ENCODE measurements around the gene NINJ2. TPM values are rescaled to one million over a fixed set of nuclear protein-coding genes. Genes with fewer than 3 reads are reported as not detected.

NINJ2 gene
- total RNA-seq, 1 experiment from 2014 or later: not detected

GRCh38 chr12:587132-588023 is 75.9 kb downstream of the NINJ2 start:
- H3K9me3 Mint-ChIP-seq (ENCODE audit: low read depth, unreplicated experiment): no peaks in the 10 kb centered on the region
- DNase-seq: no peak
- no TSS peak for BruUV-seq (replicated peaks)
- H3K27me3 Mint-ChIP-seq (ENCODE audit: unreplicated experiment): peaks cover 57% of the 10 kb centered on the region
- H3K36me3 Mint-ChIP-seq (ENCODE audit: insufficient read depth, unreplicated experiment): no peaks in the 10 kb centered on the region
- no peaks in the 10 kb centered on the region for H3K4me1 Mint-ChIP-seq (ENCODE audit: low read depth, unreplicated experiment)
- intact Hi-C loops (cut with micrococcal nuclease; ENCODE audit: unreplicated experiment): no loop called here
- CTCF ChIA-PET: no interaction called here
- no peak overlapping the region for H3K27ac Mint-ChIP-seq (ENCODE audit: unreplicated experiment)
- no peak for TF ChIP-seq CTCF (IDR thresholded peaks at IDR 0.05; ENCODE audit: unreplicated experiment)
- no peak overlapping the region for H3K4me3 Mint-ChIP-seq (ENCODE audit: low read depth, unreplicated experiment)

GRCh38 chr12:586318-587071 is 76.8 kb downstream of the NINJ2 start:
- Mint-ChIP-seq H3K9me3 (ENCODE audit: low read depth, unreplicated experiment) (no peaks in the 10 kb centered on the region), H3K27me3 (ENCODE audit: unreplicated experiment) (peaks cover 48% of the 10 kb centered on the region), H3K4me1 (ENCODE audit: low read depth, unreplicated experiment) (no peaks in the 10 kb centered on the region), H3K4me3 (ENCODE audit: low read depth, unreplicated experiment) (no peak overlapping the region), H3K27ac (ENCODE audit: unreplicated experiment) (no peak overlapping the region), H3K36me3 (ENCODE audit: insufficient read depth, unreplicated experiment) (no peaks in the 10 kb centered on the region)
- DNase-seq: no peak
- BruUV-seq (replicated peaks): no TSS peak
- TF ChIP-seq CTCF (IDR thresholded peaks at IDR 0.05; ENCODE audit: unreplicated experiment): no peak
- CTCF ChIA-PET: no interaction called here
- intact Hi-C loops (cut with micrococcal nuclease; ENCODE audit: unreplicated experiment): no loop called here

- no peaks in the 10 kb centered on the region for H3K4me1 Mint-ChIP-seq (ENCODE audit: low read depth, unreplicated experiment)
- H3K27me3 Mint-ChIP-seq (ENCODE audit: unreplicated experiment): peaks cover 47% of the 10 kb centered on the region
- CTCF ChIA-PET: interaction anchor here (0.8 kb wide), 1 partner anchor 315 kb away, joined by 3 read pairs; no protein-coding TSS in a partner anchor
- no peaks in the 10 kb centered on the region for H3K9me3 Mint-ChIP-seq (ENCODE audit: low read depth, unreplicated experiment)
- no peak for DNase-seq
- H3K36me3 Mint-ChIP-seq (ENCODE audit: insufficient read depth, unreplicated experiment): no peaks in the 10 kb centered on the region
- intact Hi-C loops (cut with micrococcal nuclease; ENCODE audit: unreplicated experiment): no loop called here
- TF ChIP-seq CTCF (IDR thresholded peaks at IDR 0.05; ENCODE audit: unreplicated experiment): no peak
- H3K27ac Mint-ChIP-seq (ENCODE audit: unreplicated experiment): no peak overlapping the region
- H3K4me3 Mint-ChIP-seq (ENCODE audit: low read depth, unreplicated experiment): no peak overlapping the region
- BruUV-seq (replicated peaks): no TSS peak
These were observed 77.9 kb downstream of the NINJ2 start for GRCh38 chr12:585062-586061.
